OCI-LY1 (cell line): ENCODE results near the gene SLC35F5.

Source experiments
- CTCF ChIP-seq: fragments of 200-600 bp; sonication (generic), shearing (Covaris generic); IDR thresholded peaks from 2 replicates; pipeline ENCODE4 v1.5.1; 2017; ENCODE audit warnings: mild to moderate bottlenecking, antibody characterized with exemption, low read length, moderate library complexity, mixed read lengths
- EZH2 ChIP-seq: fragments of 200-600 bp; sonication (generic), shearing (Covaris generic); IDR thresholded peaks from 2 replicates; pipeline ENCODE4 v1.8.0; 2017; ENCODE audit warnings: borderline replicate concordance, mixed run types, mild to moderate bottlenecking, antibody characterized with exemption, low read length, moderate library complexity, mixed read lengths

GRCh38 chr2:113707106-113707505 lies 49.3 kb downstream of the SLC35F5 start:
- TF ChIP-seq CTCF (no peak), EZH2 (no peak)
